ENCODE data around the gene SCRN1. TPM values are rescaled to one million over a fixed set of nuclear protein-coding genes. Genes with fewer than 3 reads are reported as not detected.
"Not testable (repeated sequence)": the region's sequence is repeated elsewhere in the genome, so short reads cannot be mapped to it uniquely, and the experiment has no call there.

The SCRN1 gene
- total RNA-seq, 2 experiments from 2014 or later, result 8.2 to 9.2 TPM

- no peak for DNase-seq
- no peaks in the 10 kb centered on the region for H3K4me1 Mint-ChIP-seq
- no peaks in the 10 kb centered on the region for H3K9me3 Mint-ChIP-seq
- H3K27ac Mint-ChIP-seq, result no peak overlapping the region
- H3K4me3 Mint-ChIP-seq, result no peak overlapping the region
- no peaks in the 10 kb centered on the region for H3K36me3 Mint-ChIP-seq
- no peaks in the 10 kb centered on the region for H3K27me3 Mint-ChIP-seq
Measured at GRCh38 chr7:29914180-29914579, 75.4 kb downstream of the SCRN1 start.

- Mint-ChIP-seq H3K27ac (no peak overlapping the region), H3K27me3 (no peaks in the 10 kb centered on the region), H3K4me1 (no peaks in the 10 kb centered on the region), H3K36me3 (peaks cover 16% of the 10 kb centered on the region), H3K9me3 (peaks cover 24% of the 10 kb centered on the region), H3K4me3 (no peak overlapping the region)
- no peak for DNase-seq
Measured at GRCh38 chr7:29906200-29907022, 83.2 kb downstream of the SCRN1 start.

DNA sequence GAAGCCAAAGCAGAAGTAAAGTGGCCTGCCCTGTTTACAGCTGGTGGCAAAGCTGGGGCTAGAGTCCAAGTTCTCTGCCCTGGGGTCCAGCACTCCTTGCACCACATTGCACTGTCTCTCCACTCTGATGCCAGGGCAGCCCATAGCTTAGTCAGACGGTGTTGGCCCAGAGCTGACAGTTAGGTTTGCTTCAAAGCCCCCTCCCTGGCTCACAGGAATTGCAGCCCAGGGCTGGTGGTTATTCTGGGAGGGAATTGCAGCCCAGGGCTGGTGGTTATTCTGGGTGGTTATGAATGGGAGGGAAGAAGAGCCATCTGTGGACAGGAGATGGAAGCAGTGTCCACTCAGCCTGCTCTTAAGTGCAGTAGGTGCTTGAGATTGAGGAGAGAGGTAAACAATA, 88.9 kb downstream of the SCRN1 start:
- H3K36me3 Mint-ChIP-seq, result peaks cover 3% of the 10 kb centered on the region
- no peak overlapping the region for H3K27ac Mint-ChIP-seq
- H3K9me3 Mint-ChIP-seq, result peaks cover 10% of the 10 kb centered on the region
- no peaks in the 10 kb centered on the region for H3K27me3 Mint-ChIP-seq
- no peak overlapping the region for H3K4me3 Mint-ChIP-seq
- H3K4me1 Mint-ChIP-seq, result peaks cover 2% of the 10 kb centered on the region
- no peak for DNase-seq

GRCh38 chr7:29898301-29898700, 91.3 kb downstream of the SCRN1 start:
- Mint-ChIP-seq H3K4me3 (no peak overlapping the region), H3K36me3 (no peaks in the 10 kb centered on the region), H3K4me1 (peaks cover 2% of the 10 kb centered on the region), H3K27ac (no peak overlapping the region), H3K9me3 (peaks cover 6% of the 10 kb centered on the region), H3K27me3 (no peaks in the 10 kb centered on the region)
- DNase-seq, result no peak

DNA sequence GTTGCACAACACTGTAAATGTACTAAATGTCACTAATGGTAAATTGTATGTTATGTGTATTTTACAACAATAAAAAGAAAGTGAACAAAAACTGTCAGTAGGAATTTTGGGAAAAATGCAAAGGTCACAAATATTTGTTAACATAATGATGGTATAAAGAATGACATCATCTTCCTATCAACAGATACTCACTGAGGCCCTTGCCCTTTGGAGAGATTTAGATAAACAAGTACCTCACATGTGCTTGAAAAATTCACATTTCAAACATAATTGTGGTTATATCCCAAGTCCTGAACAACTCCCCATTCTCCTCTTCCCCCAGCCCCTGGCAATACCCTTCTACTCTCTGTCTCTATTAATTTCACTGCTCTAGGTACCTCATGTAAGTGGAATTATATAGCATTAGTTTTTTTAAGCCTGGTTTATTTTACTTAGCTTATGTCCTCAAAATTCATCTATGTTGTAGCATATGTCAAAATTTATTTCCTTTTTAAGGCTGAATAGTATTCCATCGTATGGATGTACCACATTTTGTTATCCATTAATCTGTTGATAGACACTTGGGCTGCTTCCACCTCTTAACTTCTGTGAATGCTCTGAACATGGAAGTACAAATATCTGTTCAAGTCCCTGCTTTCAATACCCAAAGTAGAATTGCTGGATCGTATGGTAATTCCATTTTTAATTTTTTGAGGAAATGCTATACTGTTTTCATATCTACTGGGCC, 92.8 kb downstream of the SCRN1 start:
- Mint-ChIP-seq H3K9me3 (peaks cover 6% of the 10 kb centered on the region), H3K27me3 (no peaks in the 10 kb centered on the region), H3K4me3 (no peak overlapping the region), H3K36me3 (no peaks in the 10 kb centered on the region), H3K27ac (no peak overlapping the region), H3K4me1 (peaks cover 2% of the 10 kb centered on the region)
- no peak for DNase-seq

GRCh38 chr7:29895559-29895958, 94.0 kb downstream of the SCRN1 start:
- no peaks in the 10 kb centered on the region for H3K36me3 Mint-ChIP-seq
- DNase-seq, result no peak
- no peak overlapping the region for H3K4me3 Mint-ChIP-seq
- H3K4me1 Mint-ChIP-seq, result peaks cover 2% of the 10 kb centered on the region
- no peak overlapping the region for H3K27ac Mint-ChIP-seq
- H3K9me3 Mint-ChIP-seq, result peaks cover 6% of the 10 kb centered on the region
- H3K27me3 Mint-ChIP-seq, result no peaks in the 10 kb centered on the region

DNA sequence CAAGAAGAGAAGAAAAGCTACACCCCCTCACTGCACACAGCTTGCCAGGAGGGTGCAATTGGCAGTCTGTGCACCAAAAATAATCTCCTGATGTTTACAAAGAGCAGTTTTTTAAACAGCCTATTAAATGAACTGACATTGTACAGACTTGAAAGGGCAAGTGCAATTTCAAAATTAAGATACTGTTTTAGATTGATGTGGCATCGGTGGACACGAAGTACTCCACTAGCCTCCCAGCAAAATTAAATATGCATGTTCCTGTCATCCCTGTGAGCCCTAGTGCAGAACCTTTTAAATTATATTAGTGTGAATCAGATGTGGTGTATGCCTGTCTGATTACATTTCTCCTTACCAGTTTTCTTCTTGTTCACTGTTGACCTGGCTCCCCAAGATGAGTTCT, 95.3 kb downstream of the SCRN1 start:
- H3K27ac Mint-ChIP-seq, result no peak overlapping the region
- no peaks in the 10 kb centered on the region for H3K36me3 Mint-ChIP-seq
- no peaks in the 10 kb centered on the region for H3K4me1 Mint-ChIP-seq
- no peaks in the 10 kb centered on the region for H3K27me3 Mint-ChIP-seq
- peaks cover 6% of the 10 kb centered on the region for H3K9me3 Mint-ChIP-seq
- no peak for DNase-seq
- H3K4me3 Mint-ChIP-seq, result no peak overlapping the region

- H3K27ac Mint-ChIP-seq, result no peak overlapping the region
- DNase-seq, result no peak
Measured at GRCh38 chr7:29893351-29893965, 96.1 kb downstream of the SCRN1 start.

DNA sequence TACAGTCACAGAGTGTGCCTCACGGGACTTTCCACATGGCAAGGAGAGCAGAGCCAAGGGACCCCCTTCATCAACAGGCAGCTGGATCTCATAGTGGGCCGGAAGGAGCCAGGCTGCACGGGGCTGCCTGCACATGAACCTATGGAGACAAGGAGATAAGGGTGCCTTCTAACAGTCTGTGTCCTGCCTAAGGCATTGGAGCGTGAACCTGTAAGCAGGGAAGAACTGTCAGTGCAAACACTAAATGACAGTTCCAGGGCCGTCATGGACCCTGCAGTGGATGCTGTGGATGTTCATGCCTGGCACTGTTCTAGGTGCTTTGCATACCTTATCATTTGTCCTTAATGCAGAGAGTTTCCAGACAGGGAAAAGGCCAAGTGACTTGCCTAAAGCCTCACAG, 97.4 kb downstream of the SCRN1 start:
- no peaks in the 10 kb centered on the region for H3K4me1 Mint-ChIP-seq
- H3K27me3 Mint-ChIP-seq, result no peaks in the 10 kb centered on the region
- H3K36me3 Mint-ChIP-seq, result no peaks in the 10 kb centered on the region
- H3K4me3 Mint-ChIP-seq, result no peak overlapping the region
- DNase-seq, result no peak
- peaks cover 3% of the 10 kb centered on the region for H3K9me3 Mint-ChIP-seq
- no peak overlapping the region for H3K27ac Mint-ChIP-seq

More at GRCh38 chr7:29893351-29893965, 96.1 kb downstream of the SCRN1 start:
- H3K27me3 Mint-ChIP-seq, result no peaks in the 10 kb centered on the region
- H3K4me3 Mint-ChIP-seq, result no peak overlapping the region
- H3K4me1 Mint-ChIP-seq, result no peaks in the 10 kb centered on the region
- peaks cover 3% of the 10 kb centered on the region for H3K9me3 Mint-ChIP-seq
- H3K36me3 Mint-ChIP-seq, result no peaks in the 10 kb centered on the region

DNA sequence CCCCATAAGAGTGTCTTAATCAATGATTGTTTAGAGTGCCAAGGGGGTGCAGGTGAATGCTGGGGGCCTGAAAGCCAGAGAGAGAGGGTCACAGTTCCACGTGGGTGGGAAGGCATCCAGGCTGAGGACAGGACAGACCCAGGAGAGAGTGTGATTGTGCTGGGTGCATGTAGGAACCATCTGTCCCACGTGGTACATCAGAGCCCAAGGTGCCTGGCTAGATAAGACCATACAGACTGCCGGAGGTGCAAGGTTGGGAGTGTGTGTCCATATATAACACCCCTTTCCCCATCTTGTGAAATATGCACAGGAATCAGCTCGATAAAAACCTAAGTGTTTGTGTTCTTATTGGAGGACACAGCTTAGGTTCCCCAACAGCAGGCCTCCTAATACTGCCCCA, 97.8 kb downstream of the SCRN1 start:
- H3K9me3 Mint-ChIP-seq, result peaks cover 1% of the 10 kb centered on the region

GRCh38 chr7:29890786-29891185, 98.8 kb downstream of the SCRN1 start:
- H3K27ac Mint-ChIP-seq, H3K36me3 Mint-ChIP-seq, H3K27me3 Mint-ChIP-seq, H3K4me3 Mint-ChIP-seq, H3K4me1 Mint-ChIP-seq, H3K9me3 Mint-ChIP-seq, DNase-seq: not testable (repeated sequence)

More for the DNA sequence above, 97.8 kb downstream of the SCRN1 start:
- no peak for DNase-seq
- Mint-ChIP-seq H3K4me3 (no peak overlapping the region), H3K36me3 (no peaks in the 10 kb centered on the region), H3K27me3 (no peaks in the 10 kb centered on the region), H3K27ac (no peak overlapping the region), H3K4me1 (no peaks in the 10 kb centered on the region)

DNA sequence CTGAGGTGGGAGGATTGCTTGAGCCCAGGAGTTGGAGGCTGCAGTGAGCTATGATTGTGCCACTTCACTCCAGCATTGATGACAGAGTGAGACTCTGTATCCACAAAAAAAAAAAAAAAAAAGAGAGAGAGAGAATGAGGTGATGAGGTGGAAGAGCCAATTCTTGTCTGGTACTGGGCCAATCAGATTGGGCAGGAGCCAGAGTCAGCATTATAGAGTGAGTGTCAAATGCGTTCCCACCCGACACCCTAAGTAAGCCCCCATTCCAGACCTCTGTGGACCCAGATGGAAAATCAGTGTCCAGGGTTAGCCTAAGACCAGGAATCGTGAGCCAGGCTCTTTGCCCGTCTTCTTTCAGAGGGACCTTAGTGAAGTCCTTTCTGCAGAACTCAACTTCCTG, 99.3 kb downstream of the SCRN1 start:
- H3K36me3 Mint-ChIP-seq, result no peaks in the 10 kb centered on the region
- H3K27me3 Mint-ChIP-seq, result no peaks in the 10 kb centered on the region
- no peak overlapping the region for H3K4me3 Mint-ChIP-seq
- no peak overlapping the region for H3K27ac Mint-ChIP-seq
- H3K4me1 Mint-ChIP-seq, result no peaks in the 10 kb centered on the region
- no peaks in the 10 kb centered on the region for H3K9me3 Mint-ChIP-seq
- DNase-seq, result no peak

DNA sequence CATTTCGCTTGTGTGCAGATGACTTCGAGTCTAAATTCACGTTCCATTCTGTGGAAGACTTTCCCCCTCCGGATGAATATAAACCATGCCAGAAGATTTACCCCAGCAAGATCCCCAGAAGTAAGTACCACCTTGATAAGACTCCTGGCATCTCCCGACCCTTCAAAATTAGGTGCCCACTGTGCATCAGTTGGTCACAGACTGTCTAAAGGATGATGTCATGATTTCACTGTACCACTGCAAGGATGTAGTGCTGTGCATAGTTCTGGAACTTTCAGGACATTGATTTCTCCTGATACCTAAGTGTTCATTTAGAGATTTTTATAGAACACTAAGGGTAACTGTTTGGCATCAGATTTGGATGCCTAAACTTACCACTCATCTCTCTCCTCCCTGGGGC, 100.3 kb downstream of the SCRN1 start:
- no peaks in the 10 kb centered on the region for H3K36me3 Mint-ChIP-seq
- peaks cover 3% of the 10 kb centered on the region for H3K4me1 Mint-ChIP-seq
- H3K27me3 Mint-ChIP-seq, result no peaks in the 10 kb centered on the region
- no peaks in the 10 kb centered on the region for H3K9me3 Mint-ChIP-seq
- H3K27ac Mint-ChIP-seq, result no peak overlapping the region
- no peak for DNase-seq
- no peak overlapping the region for H3K4me3 Mint-ChIP-seq

GRCh38 chr7:29888006-29888405, 101.6 kb downstream of the SCRN1 start:
- no peaks in the 10 kb centered on the region for H3K36me3 Mint-ChIP-seq
- H3K4me1 Mint-ChIP-seq, result peaks cover 8% of the 10 kb centered on the region
- H3K4me3 Mint-ChIP-seq, result no peak overlapping the region
- no peaks in the 10 kb centered on the region for H3K27me3 Mint-ChIP-seq
- H3K27ac Mint-ChIP-seq, result no peak overlapping the region
- DNase-seq, result no peak
- no peaks in the 10 kb centered on the region for H3K9me3 Mint-ChIP-seq

DNA sequence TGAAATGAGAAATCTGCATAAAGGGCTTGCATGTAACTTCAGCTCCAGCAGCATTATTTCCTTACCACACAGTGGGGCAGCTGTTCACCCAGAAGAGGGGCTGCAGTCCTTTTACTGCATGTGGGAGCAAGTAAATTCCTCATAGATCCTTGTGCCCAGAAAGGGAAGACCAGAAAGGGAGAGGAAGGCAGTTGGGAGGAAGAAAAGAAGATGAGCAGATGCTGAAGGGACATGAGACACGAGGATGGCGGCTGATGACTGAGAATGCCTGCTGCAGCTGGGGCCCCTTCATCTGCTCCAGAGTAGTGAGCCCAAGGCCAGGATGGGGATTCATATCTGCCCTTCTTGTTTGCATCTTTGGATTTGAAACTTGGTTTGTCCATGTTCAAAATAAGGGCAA, 102.8 kb downstream of the SCRN1 start:
- H3K9me3 Mint-ChIP-seq, result no peaks in the 10 kb centered on the region
- no peaks in the 10 kb centered on the region for H3K36me3 Mint-ChIP-seq
- no peaks in the 10 kb centered on the region for H3K27me3 Mint-ChIP-seq
- H3K4me1 Mint-ChIP-seq, result peaks cover 16% of the 10 kb centered on the region
- no peak overlapping the region for H3K4me3 Mint-ChIP-seq
- DNase-seq, result no peak
- H3K27ac Mint-ChIP-seq, result no peak overlapping the region

Measured in activated naive CD8-positive, alpha-beta T cell treated with anti-CD3 and anti-CD28 coated beads for 36 hours (primary cell).